HepG2 (cell line): ENCODE data around the gene ANO9. TPM values are rescaled to one million over a fixed set of nuclear protein-coding genes. Genes with fewer than 3 reads are reported as not detected.
A peak's percentile ranks its signal among the peaks of the same experiment; 100 is the strongest.

Source experiments
- ATAC-seq: fragments of 200-7000 bp; cut with Tn5 transposase; 3 replicates; pipeline ENCODE4 v1.9.1; 2020; ENCODE audit warnings: mild to moderate bottlenecking, moderate library complexity
- BruUV-seq: library from RNA; stranded (reverse); fragments of 400-500 nt; replicated peaks from 2 replicates; lab custom pipeline; 2021; lab: Mats Ljungman, UMichigan
- CTCF ChIA-PET: fragments of 300-600 bp; formaldehyde crosslinking; extraction: SDS; loops from one replicate; lab custom pipeline; 2021; ENCODE audit warnings: low total read pairs, inconsistent platforms, low intra/inter-chr PET ratio; lab: Yijun Ruan, JAX
- POLR2A ChIA-PET: fragments of 350-600 bp; sonication (Branson Sonifier 250); formaldehyde crosslinking; loops from one replicate; lab custom pipeline; 2020; ENCODE audit warnings: antibody characterized with exemption, inconsistent platforms; lab: Yijun Ruan, JAX
- DNase-seq: peaks from one replicate; pipeline ENCODE4 v3.0.0-alpha.2; 2015; ENCODE audit warnings: low spot score
- FAIRE-seq: peaks from 3 replicates; lab custom pipeline; 2011; peaks lifted over from hg19 to GRCh38; lab: Jason Lieb, UNC
- H2AFZ ChIP-seq: one replicate; pipeline ENCODE4 v1.6.1; 2011; ENCODE audit warnings: low read length, inconsistent platforms
- H3K27ac ChIP-seq: fragments of 300-600 bp; 3 replicates; pipeline ENCODE4 v1.8.0; 2011; ENCODE audit warnings: mixed run types, mild to moderate bottlenecking, mixed read lengths, low read length, inconsistent platforms; ENCODE audit not compliant: insufficient read depth; ENCODE audit errors: extremely low read length
- H3K27me3 ChIP-seq, 2 experiments: fragments of 200-600 bp in 1 of 2; 2 replicates in 1 of 2; 3 replicates in 1 of 2; pipeline versions ENCODE4 v1.6.0 to v1.8.0; 2011; ENCODE audit warnings: low read length in 2 of 2, mild to moderate bottlenecking in 2 of 2, moderate library complexity in 2 of 2, inconsistent platforms in 1 of 2; ENCODE audit not compliant: insufficient read depth in 2 of 2, control insufficient read depth in 1 of 2
- H3K36me3 ChIP-seq, 2 experiments: fragments of 200-600 bp in 1 of 2; replicated peaks in 1 of 2; 2 replicates in 1 of 2; 3 replicates in 1 of 2; pipeline versions ENCODE4 v1.5.1 to v1.8.0; 2011; ENCODE audit warnings: low read length in 2 of 2, inconsistent platforms in 1 of 2; ENCODE audit not compliant: insufficient read depth in 2 of 2, control insufficient read depth in 1 of 2
- H3K4me1 ChIP-seq: 2 replicates; pipeline ENCODE4 v1.5.1; 2012; ENCODE audit warnings: low read length, inconsistent platforms; ENCODE audit not compliant: insufficient read depth
- H3K4me2 ChIP-seq: 2 replicates; pipeline ENCODE4 v1.6.0; 2011; ENCODE audit warnings: low read depth, low read length, inconsistent platforms
- H3K4me3 ChIP-seq, 3 experiments: fragments of 200-600 bp in 1 of 3; sonication (generic), shearing (Covaris generic) in 1 of 3; replicated peaks in 1 of 3; 2 replicates each; pipeline ENCODE4 v1.5.1; 2011 to 2016; ENCODE audit warnings: low read length in 3 of 3, inconsistent platforms in 2 of 3, low read depth in 2 of 3, mild to moderate bottlenecking in 2 of 3, control low read depth in 1 of 3, mixed read lengths in 1 of 3; ENCODE audit not compliant: insufficient read depth in 1 of 3
- H3K79me2 ChIP-seq: one replicate; pipeline ENCODE4 v1.6.1; 2011; ENCODE audit warnings: low read length, inconsistent platforms; ENCODE audit not compliant: insufficient read depth
- H3K9ac ChIP-seq: 2 replicates; pipeline ENCODE4 v1.6.0; 2011; ENCODE audit warnings: mild to moderate bottlenecking, low read depth, low read length, inconsistent platforms; ENCODE audit not compliant: insufficient read depth
- H3K9me3 ChIP-seq: 2 replicates; pipeline ENCODE4 v1.5.1; 2012; ENCODE audit warnings: mild to moderate bottlenecking, low read length
- H4K20me1 ChIP-seq: 2 replicates; pipeline ENCODE4 v1.6.0; 2011; ENCODE audit warnings: inconsistent platforms, mild to moderate bottlenecking, low read length, moderate library complexity; ENCODE audit not compliant: insufficient read depth
- CBX1 ChIP-seq: IDR thresholded peaks from one replicate; pipeline ENCODE4 v1.6.1; 2016; ENCODE audit warnings: antibody characterized with exemption, low read depth
- CREB1 ChIP-seq, 2 experiments: fragments of 450-650 bp in 1 of 2; IDR thresholded peaks; 2 replicates each; pipeline ENCODE4 v1.6.1; 2016 to 2017; ENCODE audit warnings: control low read depth in 1 of 2, mild to moderate bottlenecking in 1 of 2, missing compliant biosample characterization in 1 of 2, missing genetic modification characterization in 1 of 2
- EEA1 ChIP-seq: sonication (generic); formaldehyde crosslinking; IDR thresholded peaks from 2 replicates; pipeline ENCODE4 v1.5.1; 2020; ENCODE audit warnings: mild to moderate bottlenecking, missing genetic modification reagents, borderline replicate concordance
- ELF1 ChIP-seq: sonication (generic); formaldehyde crosslinking; IDR thresholded peaks from 2 replicates; pipeline ENCODE4 v1.4.0; 2020; ENCODE audit warnings: missing genetic modification reagents
- MYC ChIP-seq: sonication (generic); formaldehyde crosslinking; IDR thresholded peaks from 2 replicates; pipeline ENCODE4 v1.9.0; 2021; ENCODE audit warnings: missing genetic modification reagents, borderline replicate concordance
- NFKB2 ChIP-seq: sonication (generic); formaldehyde crosslinking; IDR thresholded peaks from 2 replicates; pipeline ENCODE4 v1.4.0; 2020; ENCODE audit warnings: missing genetic modification reagents, borderline replicate concordance
- ZBTB38 ChIP-seq: sonication (generic); formaldehyde crosslinking; IDR thresholded peaks from 2 replicates; pipeline ENCODE4 v1.5.1; 2020; ENCODE audit warnings: mild to moderate bottlenecking, missing genetic modification reagents
- ZNF274 ChIP-seq: sonication (generic); formaldehyde crosslinking; IDR thresholded peaks from 2 replicates; pipeline ENCODE4 v1.5.1; 2020; ENCODE audit warnings: mild to moderate bottlenecking, missing genetic modification reagents
- ZNF335 ChIP-seq: sonication (generic); formaldehyde crosslinking; IDR thresholded peaks from 2 replicates; pipeline ENCODE4 v1.4.0; 2020; ENCODE audit warnings: missing genetic modification reagents
- ZNF670 ChIP-seq: sonication (generic); formaldehyde crosslinking; IDR thresholded peaks from 2 replicates; pipeline ENCODE4 v1.8.0; 2022; ENCODE audit warnings: mild to moderate bottlenecking, missing genetic modification reagents, borderline replicate concordance
- ZNF788 ChIP-seq: sonication (generic); formaldehyde crosslinking; IDR thresholded peaks from 2 replicates; pipeline ENCODE4 v1.5.0; 2020; ENCODE audit warnings: mild to moderate bottlenecking, missing genetic modification reagents, borderline replicate concordance
- WGBS: methylation state at CpG from one replicate; pipeline ENCODE4 v1.1.6; 2017; ENCODE audit warnings: low lambda C conversion rate; 5-methylcytosine and 5-hydroxymethylcytosine counted together
- in situ Hi-C: cut with HindIII; loops from 2 replicates; pipeline ENCODE4 v1.10.0; 2017; ENCODE audit warnings: low pct_unique_long_range_greater_than_20kb; ENCODE audit not compliant: extremely low pct_ligation_motif_present
- intact Hi-C: fragments of 100-400 bp; cut with micrococcal nuclease; formaldehyde crosslinking; loops from one replicate; pipeline ENCODE4 v1.10.0; 2022; ENCODE audit not compliant: unreplicated experiment
- polyA plus RNA-seq, 8 experiments: library from polyadenylated mRNA; depleted of rRNA in 3 of 8; stranded (reverse) in 7 of 8; unstranded in 1 of 8; fragments of >200 nt; fragmentation: Illumina TruSeq in 4 of 8; extraction: Trizol in 4 of 8; gene quantifications; 2 replicates each; pipeline versions ENCODE4 v1.2.1 to v1.2.3, GENCODE V29; 2011 to 2016; ENCODE audit warnings: low read depth in 4 of 8, missing spikeins in 1 of 8, mixed read lengths in 1 of 8; ENCODE audit not compliant: insufficient read depth in 1 of 8
- total RNA-seq, 5 experiments: library from RNA; depleted of rRNA; stranded (reverse); fragments of >200 nt; fragmentation: Illumina TruSeq; extraction: Trizol; gene quantifications; 2 replicates each; pipeline ENCODE4 v1.2.3, GENCODE V29; 2016; ENCODE audit warnings: low read depth in 1 of 5
- TF ChIP-seq, protein P1 (sequence below): sonication (generic); formaldehyde crosslinking; IDR thresholded peaks from 2 replicates; pipeline ENCODE4 v1.8.1; 2022; ENCODE audit warnings: low read depth, mild to moderate bottlenecking, missing genetic modification reagents
- TF ChIP-seq, protein P2 (sequence below): sonication (generic); formaldehyde crosslinking; IDR thresholded peaks from 2 replicates; pipeline ENCODE4 v1.5.0; 2020; ENCODE audit warnings: missing genetic modification reagents
- TF ChIP-seq, protein P3 (sequence below): sonication (generic); formaldehyde crosslinking; conservative IDR thresholded peaks from 2 replicates; pipeline ENCODE4 v1.4.0; 2020; ENCODE audit warnings: missing genetic modification reagents

Gene ANO9
- total and polyA plus RNA-seq, 2 of the 13 experiments (the other 11 are each of a cell fraction or from before 2014, with no cell fraction given): 8.9 to 14.3 TPM

DNA sequence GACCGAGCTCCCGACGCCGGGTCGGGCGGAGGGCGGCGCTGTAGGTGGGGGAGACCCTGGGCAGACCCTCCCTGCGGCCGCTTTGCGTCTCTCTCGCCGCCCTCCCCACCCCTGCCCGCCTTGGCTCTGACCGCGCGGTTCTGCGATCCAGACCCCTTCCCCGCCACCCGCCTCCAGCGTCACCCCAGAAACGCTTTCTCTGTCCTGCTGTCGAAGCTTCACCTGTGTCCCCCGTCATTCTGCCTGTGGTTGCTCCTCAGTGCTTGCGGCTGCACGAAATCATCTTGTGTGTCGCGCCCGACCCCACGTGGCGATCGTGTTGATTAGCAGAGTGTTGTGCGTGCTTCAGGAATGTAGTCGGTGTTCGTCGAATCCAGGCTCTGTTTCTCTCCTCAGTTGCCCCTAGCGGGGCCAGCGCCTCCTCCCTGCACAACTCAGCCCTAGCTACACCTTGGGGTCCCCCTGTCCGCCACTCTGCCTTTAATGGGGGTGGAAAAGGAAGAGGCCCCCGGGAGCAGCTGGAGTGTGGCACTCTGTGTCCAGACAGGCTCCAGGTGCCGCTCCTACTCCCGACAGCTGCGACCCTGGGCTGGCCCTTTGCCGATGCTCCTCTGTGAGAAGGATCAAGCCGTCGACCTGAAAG, 9.1 kb upstream of the ANO9 start (continued):
- no peak for TF ChIP-seq EEA1 (CRISPR knock-in tag)
- TF ChIP-seq, protein P1, sequence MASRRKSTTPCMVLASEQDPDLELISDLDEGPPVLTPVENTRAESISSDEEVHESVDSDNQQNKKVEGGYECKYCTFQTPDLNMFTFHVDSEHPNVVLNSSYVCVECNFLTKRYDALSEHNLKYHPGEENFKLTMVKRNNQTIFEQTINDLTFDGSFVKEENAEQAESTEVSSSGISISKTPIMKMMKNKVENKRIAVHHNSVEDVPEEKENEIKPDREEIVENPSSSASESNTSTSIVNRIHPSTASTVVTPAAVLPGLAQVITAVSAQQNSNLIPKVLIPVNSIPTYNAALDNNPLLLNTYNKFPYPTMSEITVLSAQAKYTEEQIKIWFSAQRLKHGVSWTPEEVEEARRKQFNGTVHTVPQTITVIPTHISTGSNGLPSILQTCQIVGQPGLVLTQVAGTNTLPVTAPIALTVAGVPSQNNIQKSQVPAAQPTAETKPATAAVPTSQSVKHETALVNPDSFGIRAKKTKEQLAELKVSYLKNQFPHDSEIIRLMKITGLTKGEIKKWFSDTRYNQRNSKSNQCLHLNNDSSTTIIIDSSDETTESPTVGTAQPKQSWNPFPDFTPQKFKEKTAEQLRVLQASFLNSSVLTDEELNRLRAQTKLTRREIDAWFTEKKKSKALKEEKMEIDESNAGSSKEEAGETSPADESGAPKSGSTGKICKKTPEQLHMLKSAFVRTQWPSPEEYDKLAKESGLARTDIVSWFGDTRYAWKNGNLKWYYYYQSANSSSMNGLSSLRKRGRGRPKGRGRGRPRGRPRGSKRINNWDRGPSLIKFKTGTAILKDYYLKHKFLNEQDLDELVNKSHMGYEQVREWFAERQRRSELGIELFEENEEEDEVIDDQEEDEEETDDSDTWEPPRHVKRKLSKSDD (CRISPR knock-in tag): peak; percentile 34; the same call in 1 of the 2 replicates

DNA sequence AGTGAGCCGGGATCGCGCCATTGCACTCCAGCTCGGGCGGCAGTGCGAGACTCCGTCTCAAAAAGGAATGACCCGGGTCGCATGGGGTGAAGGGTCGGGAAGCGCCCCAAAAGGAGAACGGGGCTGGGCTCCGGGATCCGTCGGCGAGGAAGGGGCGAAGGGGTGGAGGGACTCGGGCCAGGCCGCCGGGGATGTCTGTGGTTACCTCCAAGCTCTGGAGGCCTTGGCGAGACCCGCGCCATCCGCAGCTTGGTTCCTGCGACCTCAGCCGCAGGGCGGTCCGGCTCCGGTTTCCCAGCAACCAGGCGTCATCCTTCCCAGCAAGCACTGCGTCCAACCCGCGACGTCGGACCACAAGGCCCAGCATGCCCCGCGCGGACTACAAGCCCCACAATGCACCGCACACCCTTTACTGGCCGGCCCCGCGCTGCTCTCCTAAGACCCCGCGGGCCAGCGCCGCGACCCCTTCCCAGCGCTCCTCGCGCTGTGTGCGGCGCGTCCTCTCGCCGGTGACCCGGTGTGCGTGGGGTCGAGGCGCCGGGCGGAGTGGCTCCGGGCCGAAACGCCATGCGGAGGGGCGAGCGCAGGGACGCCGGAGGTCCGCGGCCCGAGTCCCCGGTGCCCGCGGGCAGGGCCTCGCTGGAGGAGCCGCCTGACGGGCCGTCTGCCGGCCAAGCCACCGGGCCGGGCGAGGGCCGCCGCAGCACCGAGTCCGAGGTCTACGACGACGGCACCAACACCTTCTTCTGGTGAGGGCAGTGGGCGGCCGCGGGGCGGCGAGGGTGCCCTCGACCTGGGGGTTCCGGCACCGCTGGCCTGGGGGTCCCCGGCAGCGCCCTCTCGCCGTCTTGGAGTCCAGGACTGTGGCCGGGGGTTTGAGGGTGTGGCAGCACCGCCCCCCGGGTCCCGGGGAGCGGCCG, 8.3 kb upstream of the ANO9 start, which contains the start of gene PTDSS2:
Gene PTDSS2, plus strand, starts transcription at position 391 of the 920 bp plus-strand sequence. Its CDS starts 177 bp downstream, at position 568.
- H2AFZ ChIP-seq: no peak within 1 kb of the TSS
- WGBS: under 1% methylated on average over 36 of the region's 108 CpGs
- H3K36me3 ChIP-seq: peaks cover 9 to 27% of the 10 kb centered on the region in 2 experiments
- peaks cover 55% of the 10 kb centered on the region for H3K4me1 ChIP-seq
- DNase-seq (peak; percentile 89), FAIRE-seq (peak; percentile 88), ATAC-seq (peak; percentile 83)
- H3K27me3 ChIP-seq: no peaks in the 10 kb centered on the region; a peak in 1 of 5 replicates
- peak within 1 kb of the TSS; percentile 78 to 89 (median 86) for H3K4me3 ChIP-seq
- no TSS peak for BruUV-seq
- no peaks in the 10 kb centered on the region for H4K20me1 ChIP-seq
- peak within 1 kb of the TSS; percentile 54 for H3K27ac ChIP-seq
- ChIA-PET POLR2A (interaction anchor here (0.7 to 3.9 kb wide), 11 partner anchors 8 to 145 kb away, joined by 3 to 31 read pairs (median 5); partner anchors contain the start of gene ANO9), CTCF (interaction anchor here (1.2 to 4.4 kb wide), 3 partner anchors 45 to 68 kb away, joined by 3 to 20 read pairs (median 5); no protein-coding TSS in a partner anchor)
- H3K4me2 ChIP-seq: peak within 1 kb of the TSS; percentile 87
- H3K9ac ChIP-seq: peak within 1 kb of the TSS; percentile 89
- intact Hi-C loops (loop anchor here (5.0 kb wide), 1 partner anchor 43 kb away; no protein-coding TSS in a partner anchor), in situ Hi-C loops (no loop called here)
- H3K9me3 ChIP-seq: no peaks in the 10 kb centered on the region
- H3K79me2 ChIP-seq: peaks cover 39% of the 10 kb centered on the region
- TF ChIP-seq, protein P2, sequence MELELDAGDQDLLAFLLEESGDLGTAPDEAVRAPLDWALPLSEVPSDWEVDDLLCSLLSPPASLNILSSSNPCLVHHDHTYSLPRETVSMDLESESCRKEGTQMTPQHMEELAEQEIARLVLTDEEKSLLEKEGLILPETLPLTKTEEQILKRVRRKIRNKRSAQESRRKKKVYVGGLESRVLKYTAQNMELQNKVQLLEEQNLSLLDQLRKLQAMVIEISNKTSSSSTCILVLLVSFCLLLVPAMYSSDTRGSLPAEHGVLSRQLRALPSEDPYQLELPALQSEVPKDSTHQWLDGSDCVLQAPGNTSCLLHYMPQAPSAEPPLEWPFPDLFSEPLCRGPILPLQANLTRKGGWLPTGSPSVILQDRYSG (CRISPR knock-in tag): no peak
- TF ChIP-seq ZBTB38 (CRISPR knock-in tag) (peak; percentile 49; the same call in 1 of the 2 replicates), ELF1 (CRISPR knock-in tag) (peak; percentile 75), ZNF788 (CRISPR knock-in tag) (peak; percentile 86; the same call in 1 of the 2 replicates), ZNF274 (CRISPR knock-in tag) (peak; percentile 26; the same call in 1 of the 2 replicates), CREB1 (IDR thresholded peaks at IDR 0.05) (peak; percentile 82), CREB1 (CRISPR knock-in tag; IDR thresholded peaks at IDR 0.05) (no peak), CBX1 (peak; percentile 26), ZNF670 (0 out of 2 replicates have a peak, but pooled peaks have one; percentile 51), ZNF335 (CRISPR knock-in tag) (peak; percentile 74; the same call in 1 of the 2 replicates), NFKB2 (CRISPR knock-in tag) (no peak), MYC (CRISPR knock-in tag) (peak; percentile 82)
- TF ChIP-seq, protein P3, sequence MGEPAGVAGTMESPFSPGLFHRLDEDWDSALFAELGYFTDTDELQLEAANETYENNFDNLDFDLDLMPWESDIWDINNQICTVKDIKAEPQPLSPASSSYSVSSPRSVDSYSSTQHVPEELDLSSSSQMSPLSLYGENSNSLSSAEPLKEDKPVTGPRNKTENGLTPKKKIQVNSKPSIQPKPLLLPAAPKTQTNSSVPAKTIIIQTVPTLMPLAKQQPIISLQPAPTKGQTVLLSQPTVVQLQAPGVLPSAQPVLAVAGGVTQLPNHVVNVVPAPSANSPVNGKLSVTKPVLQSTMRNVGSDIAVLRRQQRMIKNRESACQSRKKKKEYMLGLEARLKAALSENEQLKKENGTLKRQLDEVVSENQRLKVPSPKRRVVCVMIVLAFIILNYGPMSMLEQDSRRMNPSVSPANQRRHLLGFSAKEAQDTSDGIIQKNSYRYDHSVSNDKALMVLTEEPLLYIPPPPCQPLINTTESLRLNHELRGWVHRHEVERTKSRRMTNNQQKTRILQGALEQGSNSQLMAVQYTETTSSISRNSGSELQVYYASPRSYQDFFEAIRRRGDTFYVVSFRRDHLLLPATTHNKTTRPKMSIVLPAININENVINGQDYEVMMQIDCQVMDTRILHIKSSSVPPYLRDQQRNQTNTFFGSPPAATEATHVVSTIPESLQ (CRISPR knock-in tag): no peak
